Hippocampal formation (tissue), 2 donors: ENCODE data around the gene IRF5.
"Not testable (repeated sequence)": the region's sequence is repeated elsewhere in the genome, so short reads cannot be mapped to it uniquely, and the experiment has no call there.

Source experiments
- DNase-seq, 2 donors: peaks; one replicate each; lab custom pipeline; 2025; lab: John Stamatoyannopoulos, UW

IRF5 gene

GRCh38 chr7:128963327-128963757 lies 25.6 kb downstream of the IRF5 start:
- DNase-seq: no peak

- no peak for DNase-seq
These were observed 30.9 kb downstream of the IRF5 start for GRCh38 chr7:128968624-128969023.

GRCh38 chr7:128974241-128974934 lies 36.7 kb downstream of the IRF5 start:
- no peak for DNase-seq

GRCh38 chr7:128982105-128982504 lies 44.4 kb downstream of the IRF5 start:
- DNase-seq: no peak

- DNase-seq: no peak
These were observed 47.9 kb downstream of the IRF5 start for GRCh38 chr7:128985660-128986059.

- no peak for DNase-seq
These were observed 48.9 kb downstream of the IRF5 start for GRCh38 chr7:128986609-128987008.

GRCh38 chr7:128988372-128988771 lies 50.6 kb downstream of the IRF5 start:
- DNase-seq: no peak

- DNase-seq: no peak
These were observed 52.2 kb downstream of the IRF5 start for GRCh38 chr7:128989961-128990360.

- DNase-seq: no peak
These were observed 55.7 kb downstream of the IRF5 start for GRCh38 chr7:128993419-128993818.

GRCh38 chr7:128994560-128994959 lies 56.8 kb downstream of the IRF5 start:
- not testable (repeated sequence) for DNase-seq

- no peak for DNase-seq
These were observed 59.5 kb downstream of the IRF5 start for GRCh38 chr7:128997181-128997580.
